Muscle layer of duodenum (tissue), 2 donors: ENCODE results near the gene YBX2.

Experiments
- H3K27ac ChIP-seq: one replicate; pipeline ENCODE4 v1.7.0; 2013; ENCODE audit warnings: mild to moderate bottlenecking, low read length
- H3K27me3 ChIP-seq: one replicate; pipeline ENCODE4 v1.7.0; 2013; ENCODE audit warnings: low read depth, mild to moderate bottlenecking, control low read depth, low read length
- H3K36me3 ChIP-seq, 2 donors: one replicate each; pipeline ENCODE4 v1.7.0; 2013; ENCODE audit warnings: low read length in 2 of 2, control low read depth in 1 of 2, mild to moderate bottlenecking in 1 of 2; ENCODE audit not compliant: insufficient read depth in 2 of 2, control insufficient read depth in 1 of 2
- H3K4me1 ChIP-seq, 2 donors: one replicate each; pipeline ENCODE4 v1.7.0; 2013; ENCODE audit warnings: low read length in 2 of 2, mild to moderate bottlenecking in 2 of 2, control low read depth in 1 of 2, moderate library complexity in 1 of 2; ENCODE audit not compliant: insufficient read depth in 2 of 2, control insufficient read depth in 1 of 2
- H3K4me3 ChIP-seq, 2 donors: one replicate each; pipeline ENCODE4 v1.7.0; 2013; ENCODE audit warnings: low read length in 2 of 2, low read depth in 1 of 2, mild to moderate bottlenecking in 1 of 2
- H3K9me3 ChIP-seq, 2 donors: one replicate each; pipeline ENCODE4 v1.7.0; 2013; ENCODE audit warnings: low read length in 2 of 2, control low read depth in 1 of 2, mild to moderate bottlenecking in 1 of 2; ENCODE audit not compliant: control insufficient read depth in 1 of 2
- donor health status: healthy.

YBX2 gene

DNA sequence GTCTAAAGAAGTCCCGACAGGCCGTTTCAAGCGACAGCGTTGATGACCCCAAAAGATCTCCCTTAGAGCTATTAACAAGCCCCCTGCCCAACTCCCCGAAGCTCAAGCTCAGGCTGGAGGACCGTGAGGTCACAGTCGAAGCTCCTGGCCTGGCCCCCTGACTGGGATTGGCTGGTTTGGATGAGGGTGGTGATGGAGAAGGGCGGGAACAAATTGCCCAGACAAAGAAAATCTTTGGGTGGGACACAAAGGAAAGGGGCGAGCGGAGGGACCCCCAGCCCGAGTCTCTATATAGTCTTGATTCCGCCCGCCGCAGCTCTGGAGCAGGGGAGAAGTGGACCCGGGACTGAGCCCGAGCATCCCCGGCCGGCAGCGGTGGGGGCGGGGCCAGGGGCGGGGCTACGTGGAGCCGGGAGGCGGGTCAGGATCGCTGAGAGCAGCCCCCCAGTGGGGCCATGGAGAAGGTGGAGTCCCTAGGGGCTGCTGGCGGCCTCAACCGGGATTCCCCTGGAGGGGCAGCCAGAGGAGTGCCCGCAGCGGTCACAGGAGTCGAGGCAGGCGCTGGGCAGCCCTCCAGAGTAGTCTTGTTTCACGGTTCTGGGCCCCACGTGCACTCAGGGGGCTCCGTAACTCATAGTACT, 35.7 kb upstream of the YBX2 start:
- Histone ChIP-seq H3K36me3 (peaks cover 10 to 16% of the 10 kb centered on the region in 2 donors), H3K4me1 (peaks cover 8 to 20% of the 10 kb centered on the region in 2 donors), H3K27me3 (no peaks in the 10 kb centered on the region), H3K9me3 (no peaks in the 10 kb centered on the region), H3K4me3 (peak overlapping the region; percentile 88 to 93), H3K27ac (peak overlapping the region; percentile 94)

DNA sequence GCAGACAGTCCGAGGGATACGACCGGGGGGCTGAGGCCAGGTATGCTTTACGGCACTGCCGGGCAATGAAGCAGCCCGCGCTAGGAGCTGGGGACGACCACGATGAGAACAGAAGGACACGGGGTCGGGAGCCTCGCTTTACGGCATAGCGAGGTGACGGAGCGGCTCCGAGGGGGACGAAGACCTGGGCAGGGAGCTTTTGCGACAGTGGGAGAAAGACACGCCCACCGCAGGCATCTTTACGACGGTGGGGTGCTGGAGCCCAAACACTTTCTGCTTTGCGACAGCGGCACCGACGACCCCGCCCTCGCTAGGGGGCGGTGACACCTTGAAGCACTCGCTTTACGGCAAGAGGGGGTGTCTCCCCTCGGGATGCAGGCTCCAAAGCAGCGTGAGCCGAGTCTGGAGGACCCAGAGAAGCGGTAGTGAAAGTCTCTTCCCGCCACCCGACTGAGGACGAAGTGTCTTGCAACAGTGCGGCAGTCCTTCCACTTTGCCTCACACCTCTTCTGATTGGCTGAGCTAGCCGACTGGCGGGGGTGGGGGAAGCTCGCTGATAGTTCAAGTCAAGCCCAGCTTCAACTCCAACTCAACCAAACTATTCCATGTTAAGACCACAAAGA, 35.0 kb upstream of the YBX2 start:
- Histone ChIP-seq H3K36me3 (peaks cover 13 to 21% of the 10 kb centered on the region in 2 donors), H3K27me3 (no peaks in the 10 kb centered on the region), H3K4me3 (peak overlapping the region; percentile 88 to 93), H3K4me1 (peaks cover 8 to 20% of the 10 kb centered on the region in 2 donors), H3K9me3 (no peaks in the 10 kb centered on the region), H3K27ac (peak overlapping the region; percentile 94)

DNA sequence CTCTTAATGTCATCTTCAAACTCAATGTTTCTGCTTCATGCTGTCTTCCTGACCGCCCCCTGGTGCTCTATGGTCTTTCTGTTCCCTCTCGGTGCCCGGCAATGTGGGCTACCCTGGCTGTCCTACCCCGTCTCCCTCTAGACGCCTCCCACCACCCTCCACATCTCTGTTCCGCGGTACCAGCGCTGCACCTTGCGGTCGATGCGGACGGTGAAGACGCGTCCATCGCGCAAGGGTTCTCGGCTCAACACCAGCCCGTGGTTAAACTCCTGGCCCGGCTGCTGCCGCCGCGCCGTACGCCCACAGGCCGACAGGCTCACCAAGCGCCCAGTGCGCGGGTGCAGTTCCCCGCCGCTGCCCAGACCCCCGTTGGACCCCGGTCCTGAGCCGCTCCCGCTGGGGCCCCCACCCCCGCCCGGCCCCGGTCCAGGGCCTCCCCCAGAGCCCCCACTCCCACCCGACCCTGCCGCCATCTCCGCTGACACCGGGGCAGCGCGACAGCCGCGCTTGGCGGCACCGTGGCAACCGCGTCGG, 34.5 kb upstream of the YBX2 start, which contains the start of gene NEURL4:
TSS of gene NEURL4 (minus strand) at position 496 of the 534 bp plus-strand sequence. CDS start at position 473, 23 bp downstream.
- H3K4me1 ChIP-seq, result peaks cover 8 to 20% of the 10 kb centered on the region in 2 donors
- H3K36me3 ChIP-seq, result peaks cover 15 to 27% of the 10 kb centered on the region in 2 donors
- peak within 1 kb of the TSS; percentile 94 for H3K27ac ChIP-seq
- H3K9me3 ChIP-seq, result no peaks in the 10 kb centered on the region
- H3K4me3 ChIP-seq, result peak within 1 kb of the TSS; percentile 88 to 94
- no peaks in the 10 kb centered on the region for H3K27me3 ChIP-seq

DNA sequence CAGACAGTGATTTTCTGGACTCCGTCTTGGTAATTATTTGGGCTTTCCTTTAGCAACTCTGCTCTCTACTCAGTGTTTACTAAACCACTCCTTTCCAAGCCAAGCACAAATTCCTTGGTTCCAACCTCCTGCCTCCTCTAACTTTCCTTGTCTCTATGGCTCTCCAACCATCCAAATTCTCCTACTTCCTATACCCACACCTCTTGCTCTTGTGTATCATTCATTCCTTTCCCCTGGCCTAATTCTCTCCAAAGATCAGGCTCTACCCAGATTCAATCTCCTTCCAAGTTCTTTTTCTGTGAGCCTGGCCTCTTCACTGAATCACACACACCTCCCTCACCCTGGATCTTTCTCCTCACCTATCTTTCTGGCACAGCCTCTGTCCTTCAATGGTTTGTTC, 33.6 kb upstream of the YBX2 start:
- H3K27ac ChIP-seq, result peak overlapping the region; percentile 94
- no peaks in the 10 kb centered on the region for H3K9me3 ChIP-seq
- H3K36me3 ChIP-seq, result peaks cover 22 to 36% of the 10 kb centered on the region in 2 donors
- H3K4me1 ChIP-seq, result peaks cover 8 to 20% of the 10 kb centered on the region in 2 donors
- H3K4me3 ChIP-seq, result peak overlapping the region; percentile 26 to 88
- H3K27me3 ChIP-seq, result no peaks in the 10 kb centered on the region

DNA sequence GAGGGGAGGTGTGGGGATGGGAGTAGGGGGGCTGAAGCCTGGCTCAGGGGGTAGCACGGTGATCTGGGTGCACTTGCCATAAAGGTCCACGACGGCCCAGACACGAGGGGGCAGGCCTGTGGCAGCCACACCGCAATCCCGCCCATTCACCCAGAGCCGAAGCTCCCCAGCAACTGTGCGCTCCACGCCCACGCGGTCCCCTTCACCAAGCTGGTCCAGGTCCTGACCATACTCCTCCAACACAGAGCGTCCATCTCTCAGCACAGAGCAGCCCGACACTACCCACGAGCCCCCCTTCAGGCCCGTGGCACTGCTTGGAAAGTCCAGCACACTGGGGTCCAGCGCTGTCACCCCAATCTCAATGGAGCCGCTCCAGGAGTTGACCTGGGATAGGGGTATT, 33.1 kb upstream of the YBX2 start:
- no peak overlapping the region for H3K27ac ChIP-seq
- peaks cover 27 to 41% of the 10 kb centered on the region in 2 donors for H3K36me3 ChIP-seq
- no peaks in the 10 kb centered on the region for H3K27me3 ChIP-seq
- no peak overlapping the region for H3K4me3 ChIP-seq
- peaks cover 8 to 20% of the 10 kb centered on the region in 2 donors for H3K4me1 ChIP-seq
- no peaks in the 10 kb centered on the region for H3K9me3 ChIP-seq

DNA sequence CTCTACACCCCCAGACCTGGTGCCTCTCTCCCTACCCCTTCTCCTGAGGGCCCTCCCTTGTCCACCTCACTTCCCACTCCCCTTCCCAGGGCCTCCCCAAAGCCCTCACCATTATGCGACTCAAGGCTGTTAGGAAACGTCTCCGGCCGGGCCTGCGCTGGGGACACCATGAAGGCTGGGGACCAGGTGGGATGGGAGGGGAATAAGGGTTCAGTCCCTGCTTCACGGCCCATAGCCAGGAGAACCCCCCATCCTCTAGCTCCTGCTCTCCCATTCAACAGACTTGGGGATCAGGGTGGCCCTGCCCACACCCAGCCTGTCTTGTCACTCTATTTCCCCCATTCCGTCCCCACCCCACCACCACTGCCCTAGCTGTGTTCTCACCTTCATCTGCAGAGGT, 32.6 kb upstream of the YBX2 start:
- no peaks in the 10 kb centered on the region for H3K27me3 ChIP-seq
- peaks cover 8 to 20% of the 10 kb centered on the region in 2 donors for H3K4me1 ChIP-seq
- no peak overlapping the region for H3K27ac ChIP-seq
- no peaks in the 10 kb centered on the region for H3K9me3 ChIP-seq
- peaks cover 30 to 45% of the 10 kb centered on the region in 2 donors for H3K36me3 ChIP-seq
- no peak overlapping the region for H3K4me3 ChIP-seq

DNA sequence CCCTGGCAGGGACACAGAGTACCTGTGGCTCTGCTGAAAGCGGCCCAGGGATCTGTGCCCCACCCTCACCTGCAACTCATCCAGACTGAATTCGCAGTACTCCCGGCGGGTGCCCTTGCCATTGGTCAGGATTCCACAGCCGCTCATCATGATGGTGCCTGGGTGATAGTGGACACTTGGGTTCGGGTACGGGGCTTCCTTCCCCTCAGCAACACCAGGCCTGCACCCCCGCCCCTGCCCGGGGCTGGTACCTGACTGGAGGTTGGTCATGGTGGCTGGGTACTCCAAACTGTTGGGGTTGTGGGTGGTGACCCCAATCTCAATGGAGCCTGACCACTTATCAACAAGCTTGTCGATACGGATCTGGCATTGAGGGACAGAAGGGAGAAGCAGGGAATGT, 31.7 kb upstream of the YBX2 start:
- H3K27me3 ChIP-seq, result no peaks in the 10 kb centered on the region
- no peaks in the 10 kb centered on the region for H3K9me3 ChIP-seq
- H3K4me1 ChIP-seq, result peaks cover 8 to 20% of the 10 kb centered on the region in 2 donors
- no peak overlapping the region for H3K4me3 ChIP-seq
- H3K27ac ChIP-seq, result no peak overlapping the region
- H3K36me3 ChIP-seq, result peaks cover 39 to 54% of the 10 kb centered on the region in 2 donors

DNA sequence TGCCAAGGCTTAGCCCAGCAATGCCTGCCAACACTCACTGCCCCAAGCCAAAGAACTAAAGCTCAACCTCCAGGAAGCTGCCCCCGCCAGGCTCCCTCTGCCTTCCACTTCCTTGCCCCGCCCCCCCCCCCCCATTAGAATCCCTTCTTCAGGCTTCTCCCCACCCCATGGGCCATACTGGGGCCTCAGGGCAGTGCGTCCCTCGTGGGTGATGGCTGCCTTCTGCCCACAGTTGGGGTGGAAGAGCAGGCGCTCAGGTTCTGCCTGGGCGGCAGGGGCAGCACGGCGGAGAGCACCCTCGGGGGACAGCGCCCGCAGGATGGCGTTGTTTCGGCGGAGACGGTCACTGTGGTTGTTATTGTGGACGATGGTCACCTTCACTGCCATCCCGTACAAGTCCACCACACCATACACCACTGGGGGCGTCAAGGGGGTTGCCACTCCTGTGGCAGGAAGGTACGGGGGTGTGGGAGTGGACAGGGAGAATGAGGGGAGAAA, 30.6 kb upstream of the YBX2 start:
- Histone ChIP-seq H3K36me3 (peaks cover 47 to 65% of the 10 kb centered on the region in 2 donors), H3K4me1 (peaks cover 8 to 13% of the 10 kb centered on the region in 2 donors), H3K9me3 (no peaks in the 10 kb centered on the region), H3K4me3 (no peak overlapping the region), H3K27ac (no peak overlapping the region), H3K27me3 (no peaks in the 10 kb centered on the region)

DNA sequence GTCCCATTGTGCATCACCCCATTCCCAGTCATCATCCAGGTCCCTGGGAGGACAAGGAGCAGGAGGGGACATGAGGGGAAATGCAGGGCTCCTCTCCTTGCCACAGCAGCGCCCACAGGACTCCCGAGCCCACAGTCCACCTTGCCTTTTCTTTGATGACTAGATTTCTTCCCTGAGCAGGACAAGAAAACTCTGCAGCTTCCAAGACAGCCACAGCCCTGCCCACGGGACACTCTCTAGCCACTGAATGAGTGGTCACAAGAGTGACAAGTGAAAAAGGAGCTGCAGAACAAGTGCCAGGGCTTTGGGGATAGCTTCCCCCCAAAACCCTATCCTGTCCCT, 30.0 kb upstream of the YBX2 start:
- no peaks in the 10 kb centered on the region for H3K9me3 ChIP-seq
- no peak overlapping the region for H3K27ac ChIP-seq
- H3K4me1 ChIP-seq, result peaks cover 8 to 13% of the 10 kb centered on the region in 2 donors
- no peaks in the 10 kb centered on the region for H3K27me3 ChIP-seq
- H3K36me3 ChIP-seq, result peaks cover 47 to 68% of the 10 kb centered on the region in 2 donors
- H3K4me3 ChIP-seq, result no peak overlapping the region

DNA sequence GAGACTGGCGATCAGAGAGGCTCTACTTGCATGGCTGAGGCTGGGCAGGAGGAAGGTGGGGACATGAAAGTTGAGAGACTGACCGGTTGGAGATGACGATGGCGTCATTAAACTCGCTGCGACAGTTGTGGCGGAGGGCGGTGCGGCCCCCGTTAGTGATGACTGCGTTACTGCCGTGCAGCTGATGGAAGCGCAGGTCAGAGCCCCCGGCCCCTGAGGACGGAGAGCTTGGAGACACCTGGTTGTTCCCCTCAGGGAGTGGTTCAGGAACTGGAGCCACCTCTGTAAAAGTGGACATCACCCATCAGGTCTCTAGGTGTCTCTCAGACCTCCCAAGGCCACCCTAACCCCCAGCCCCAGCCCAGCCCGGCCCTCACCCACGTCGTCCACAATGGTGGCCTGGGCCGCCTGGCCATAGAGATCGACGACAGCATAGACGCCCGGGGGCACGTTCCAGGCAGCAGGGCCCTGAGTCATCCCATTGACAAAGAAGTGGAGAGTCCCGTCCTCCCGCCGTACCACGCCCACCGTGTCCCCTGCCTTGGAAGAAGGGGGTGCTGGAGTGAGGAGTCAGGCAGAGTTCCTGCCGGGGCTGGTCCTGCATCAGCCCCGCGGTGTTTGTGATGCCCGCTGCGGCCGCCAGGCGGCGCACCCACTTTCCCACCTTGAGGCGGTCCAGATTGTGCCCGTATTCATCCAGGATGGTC, 29.4 kb upstream of the YBX2 start:
- H3K27me3 ChIP-seq, result no peaks in the 10 kb centered on the region
- H3K4me3 ChIP-seq, result no peak overlapping the region
- peaks cover 49 to 71% of the 10 kb centered on the region in 2 donors for H3K36me3 ChIP-seq
- no peak overlapping the region for H3K27ac ChIP-seq
- peaks cover 8 to 11% of the 10 kb centered on the region in 2 donors for H3K4me1 ChIP-seq
- no peaks in the 10 kb centered on the region for H3K9me3 ChIP-seq
